DND-41 (cell line): ENCODE results near the gene C17orf107.
"Not testable (repeated sequence)": the region's sequence is repeated elsewhere in the genome, so short reads cannot be mapped to it uniquely, and the experiment has no call there.

Experiments
- ATAC-seq: fragments of 200-7000 bp; cut with Tn5 transposase; 3 replicates; pipeline ENCODE4 v1.9.1; 2021; ENCODE audit warnings: low read depth; ENCODE audit not compliant: insufficient read depth
- DNase-seq: peaks from one replicate; pipeline ENCODE4 v3.0.0-alpha.2; 2020
- H2AFZ ChIP-seq: 2 replicates; pipeline ENCODE4 v1.6.0; 2012; ENCODE audit warnings: low read depth, low read length
- H3K27ac ChIP-seq: 2 replicates; pipeline ENCODE4 v1.5.1; 2012; ENCODE audit warnings: low read length, inconsistent platforms
- H3K27me3 ChIP-seq: fragments of 200-600 bp; sonication (generic); 2 replicates; pipeline ENCODE4 v1.6.0; 2012; ENCODE audit warnings: low read length, mild to moderate bottlenecking, inconsistent platforms; ENCODE audit not compliant: insufficient read depth, poor library complexity
- H3K36me3 ChIP-seq: 2 replicates; pipeline ENCODE4 v1.5.1; 2012; ENCODE audit warnings: low read length, inconsistent platforms; ENCODE audit not compliant: insufficient read depth
- H3K4me1 ChIP-seq: 2 replicates; pipeline ENCODE4 v1.5.1; 2012; ENCODE audit warnings: mild to moderate bottlenecking, low read length; ENCODE audit not compliant: insufficient read depth
- H3K4me2 ChIP-seq: 2 replicates; pipeline ENCODE4 v1.6.0; 2012; ENCODE audit warnings: mild to moderate bottlenecking, moderate library complexity, low read length, inconsistent platforms; ENCODE audit not compliant: insufficient read depth
- H3K4me3 ChIP-seq, 2 experiments: fragments of 200-600 bp in 1 of 2; shearing (Covaris generic) in 1 of 2; 2 replicates each; pipeline ENCODE4 v1.5.1; 2012 to 2016; ENCODE audit warnings: inconsistent platforms in 2 of 2, low read length in 2 of 2, mild to moderate bottlenecking in 2 of 2, low read depth in 1 of 2, moderate library complexity in 1 of 2
- H3K79me2 ChIP-seq: 2 replicates; pipeline ENCODE4 v1.6.0; 2012; ENCODE audit warnings: low read length, inconsistent platforms; ENCODE audit not compliant: insufficient read depth
- H3K9ac ChIP-seq: 2 replicates; pipeline ENCODE4 v1.6.0; 2012; ENCODE audit warnings: low read depth, mild to moderate bottlenecking, inconsistent platforms, low read length, moderate library complexity
- H3K9me3 ChIP-seq: 2 replicates; pipeline ENCODE4 v1.5.1; 2012; ENCODE audit warnings: low read length, moderate library complexity, mild to moderate bottlenecking, inconsistent platforms; ENCODE audit not compliant: insufficient read depth, severe bottlenecking
- H4K20me1 ChIP-seq: 2 replicates; pipeline ENCODE4 v1.6.0; 2012; ENCODE audit warnings: low read length; ENCODE audit not compliant: insufficient read depth
- EZH2 ChIP-seq: IDR thresholded peaks from 3 replicates; pipeline ENCODE4 v1.6.1; 2012; ENCODE audit warnings: borderline replicate concordance, low read depth, mild to moderate bottlenecking, moderate library complexity, low read length, inconsistent platforms; ENCODE audit not compliant: severe bottlenecking
- TF ChIP-seq, protein P1 (sequence below): IDR thresholded peaks from 2 replicates; pipeline ENCODE4 v1.5.1; 2012; ENCODE audit warnings: borderline replicate concordance, low read length, moderate library complexity, mild to moderate bottlenecking; ENCODE audit not compliant: poor library complexity, severe bottlenecking; ENCODE audit errors: extremely low read depth

The C17orf107 gene

DNA sequence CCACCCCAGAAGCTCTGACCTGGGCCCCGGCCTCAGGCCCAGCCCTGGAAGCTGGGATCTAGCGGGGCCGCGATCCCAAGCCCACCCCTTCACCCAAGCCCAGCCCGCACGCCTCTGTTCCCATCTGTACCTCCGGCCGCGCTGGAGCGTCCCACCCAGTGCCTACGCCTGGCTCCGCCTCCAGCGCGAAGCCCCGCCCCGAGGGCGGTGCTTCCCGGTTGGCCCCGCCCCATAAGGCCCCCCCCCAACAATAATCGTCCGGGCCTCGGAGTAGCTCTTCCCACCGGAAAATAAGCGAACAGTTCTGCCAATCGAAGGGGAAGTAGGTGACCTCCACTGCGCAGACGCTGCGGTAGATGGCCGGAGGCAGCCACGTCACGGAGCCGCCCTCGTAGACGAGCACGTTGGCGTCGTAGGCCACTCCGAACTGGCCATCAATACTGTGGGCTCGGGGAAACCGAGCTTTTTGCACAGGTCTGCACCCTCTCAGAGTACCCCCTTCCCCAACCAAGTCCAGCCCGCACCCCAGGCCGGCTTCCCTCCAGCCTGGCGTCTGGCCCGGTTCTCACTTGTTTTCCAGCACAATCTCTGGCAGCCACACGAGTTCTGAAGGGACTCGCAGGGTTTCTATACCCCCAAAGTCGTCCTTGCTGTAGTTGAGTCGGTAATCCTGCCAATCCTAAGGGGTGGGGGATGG lies 2.5 kb downstream of the C17orf107 start:
- no peak overlapping the region for H3K4me2 ChIP-seq
- TF ChIP-seq EZH2, result no peak
- TF ChIP-seq, protein P1, sequence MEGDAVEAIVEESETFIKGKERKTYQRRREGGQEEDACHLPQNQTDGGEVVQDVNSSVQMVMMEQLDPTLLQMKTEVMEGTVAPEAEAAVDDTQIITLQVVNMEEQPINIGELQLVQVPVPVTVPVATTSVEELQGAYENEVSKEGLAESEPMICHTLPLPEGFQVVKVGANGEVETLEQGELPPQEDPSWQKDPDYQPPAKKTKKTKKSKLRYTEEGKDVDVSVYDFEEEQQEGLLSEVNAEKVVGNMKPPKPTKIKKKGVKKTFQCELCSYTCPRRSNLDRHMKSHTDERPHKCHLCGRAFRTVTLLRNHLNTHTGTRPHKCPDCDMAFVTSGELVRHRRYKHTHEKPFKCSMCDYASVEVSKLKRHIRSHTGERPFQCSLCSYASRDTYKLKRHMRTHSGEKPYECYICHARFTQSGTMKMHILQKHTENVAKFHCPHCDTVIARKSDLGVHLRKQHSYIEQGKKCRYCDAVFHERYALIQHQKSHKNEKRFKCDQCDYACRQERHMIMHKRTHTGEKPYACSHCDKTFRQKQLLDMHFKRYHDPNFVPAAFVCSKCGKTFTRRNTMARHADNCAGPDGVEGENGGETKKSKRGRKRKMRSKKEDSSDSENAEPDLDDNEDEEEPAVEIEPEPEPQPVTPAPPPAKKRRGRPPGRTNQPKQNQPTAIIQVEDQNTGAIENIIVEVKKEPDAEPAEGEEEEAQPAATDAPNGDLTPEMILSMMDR, result no peak
- no peak for DNase-seq
- peaks cover 3% of the 10 kb centered on the region for H4K20me1 ChIP-seq
- H3K9ac ChIP-seq, result no peak overlapping the region
- no peak overlapping the region for H3K27ac ChIP-seq
- H3K9me3 ChIP-seq, result no peaks in the 10 kb centered on the region
- H2AFZ ChIP-seq, result no peak overlapping the region
- peaks cover 6% of the 10 kb centered on the region for H3K36me3 ChIP-seq
- no peak overlapping the region for H3K4me3 ChIP-seq
- no peaks in the 10 kb centered on the region for H3K27me3 ChIP-seq
- ATAC-seq, result no peak
- no peaks in the 10 kb centered on the region for H3K79me2 ChIP-seq
- peaks cover 20% of the 10 kb centered on the region for H3K4me1 ChIP-seq

DNA sequence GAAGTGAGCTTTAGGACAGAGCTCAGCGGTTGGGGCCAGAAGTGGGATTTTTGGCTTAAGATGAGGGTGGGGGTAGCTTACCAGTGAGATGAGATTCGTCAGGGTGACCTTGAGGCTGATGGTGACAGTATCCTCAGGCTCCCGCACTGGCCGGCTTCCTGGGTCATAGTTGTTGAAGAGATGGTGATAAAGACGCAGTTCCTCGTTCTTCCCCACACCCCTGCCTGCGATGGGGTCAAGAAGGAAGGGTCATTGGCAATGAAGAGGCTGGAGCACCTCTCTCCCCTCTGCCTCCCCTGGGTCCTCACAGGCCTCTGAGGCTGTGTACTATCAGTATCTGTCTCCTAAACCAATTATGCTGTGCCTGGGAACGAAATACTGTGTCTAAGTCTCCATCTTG lies 3.2 kb downstream of the C17orf107 start:
- Histone ChIP-seq H3K36me3 (no peaks in the 10 kb centered on the region), H3K4me1 (peaks cover 20% of the 10 kb centered on the region), H3K4me3 (no peak overlapping the region), H3K4me2 (no peak overlapping the region), H2AFZ (no peak overlapping the region), H3K27me3 (no peaks in the 10 kb centered on the region), H3K9me3 (no peaks in the 10 kb centered on the region), H4K20me1 (no peaks in the 10 kb centered on the region; the same call in 1 of the 2 replicates), H3K9ac (no peak overlapping the region), H3K27ac (no peak overlapping the region), H3K79me2 (no peaks in the 10 kb centered on the region)
- ATAC-seq, result no peak
- no peak for DNase-seq
- TF ChIP-seq, protein P1, result no peak
- no peak for TF ChIP-seq EZH2

DNA sequence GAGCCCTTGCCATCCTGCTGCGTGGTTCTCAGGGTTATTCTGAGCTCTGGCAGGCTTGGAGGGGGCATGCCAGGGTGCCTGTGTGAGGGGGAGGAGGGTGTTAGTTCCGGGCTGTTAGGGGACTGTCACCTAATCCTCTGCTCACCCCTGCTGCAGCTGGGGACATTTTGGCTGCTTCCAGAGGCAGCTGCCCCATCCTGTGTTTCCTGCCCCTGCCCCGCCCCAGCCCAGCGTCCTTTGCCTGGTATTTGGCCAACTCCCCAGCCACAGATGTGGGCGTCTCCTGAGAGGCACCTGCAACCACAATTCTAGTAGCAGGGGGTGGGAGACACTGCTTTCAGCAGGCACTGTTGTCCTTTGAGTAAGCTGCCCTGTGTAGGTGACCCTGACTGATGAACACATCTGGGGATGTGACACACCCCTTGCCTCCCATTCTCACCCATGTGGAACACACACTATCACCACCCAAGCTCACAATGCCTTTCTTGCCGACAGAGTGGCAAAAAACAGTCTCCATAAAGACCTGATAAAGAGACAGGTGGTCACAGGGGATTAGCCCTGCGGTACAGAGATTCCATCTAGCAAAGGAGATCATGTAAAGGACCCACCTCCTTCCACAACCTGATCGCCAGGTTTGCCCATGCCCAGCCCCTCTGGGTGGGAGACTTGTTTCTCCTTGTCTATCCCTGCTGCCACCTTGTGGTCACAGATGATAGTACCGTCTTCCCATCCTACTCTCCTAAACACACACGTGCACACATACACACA lies 3.9 kb downstream of the C17orf107 start, which contains the start of gene CHRNE:
CHRNE (minus strand) TSS at position 48 of the 768 bp plus-strand sequence; CDS start at position 13, 35 bp downstream.
- ATAC-seq, result peak; percentile 83

DNA sequence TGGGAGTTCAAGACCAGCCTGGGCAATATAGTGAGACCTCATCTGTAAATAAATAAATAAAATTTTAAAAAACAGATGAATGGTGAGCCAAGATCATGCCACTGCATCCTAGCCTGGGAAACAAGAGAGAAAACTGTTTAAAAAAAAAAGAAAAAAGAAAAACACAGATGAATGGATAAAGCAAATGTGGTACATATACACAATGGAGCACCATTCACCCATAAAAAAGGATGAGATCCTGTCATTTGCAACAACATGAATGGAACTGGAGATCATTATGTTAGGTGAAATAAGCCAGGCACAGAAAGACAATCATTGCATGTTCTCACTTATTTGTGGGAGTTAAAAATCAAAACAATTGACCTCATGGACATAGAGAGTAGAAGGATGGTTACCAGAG lies 7.3 kb downstream of the C17orf107 start:
- H3K4me1 ChIP-seq, result peaks cover 20% of the 10 kb centered on the region
- not testable (repeated sequence) for H3K27ac ChIP-seq, ATAC-seq, H2AFZ ChIP-seq, H3K4me3 ChIP-seq, H4K20me1 ChIP-seq, H3K9me3 ChIP-seq, DNase-seq, H3K79me2 ChIP-seq, H3K36me3 ChIP-seq, H3K9ac ChIP-seq, H3K4me2 ChIP-seq, H3K27me3 ChIP-seq

More for the DNA sequence above, 3.9 kb downstream of the C17orf107 start, which contains the start of gene CHRNE:
- H3K27me3 ChIP-seq, result no peaks in the 10 kb centered on the region
- H3K36me3 ChIP-seq, result no peaks in the 10 kb centered on the region
- no peak within 1 kb of the TSS for H3K9ac ChIP-seq
- peak within 1 kb of the TSS; percentile 40 for H3K27ac ChIP-seq
- peaks cover 20% of the 10 kb centered on the region for H3K4me1 ChIP-seq
- no peaks in the 10 kb centered on the region for H3K9me3 ChIP-seq
- peak within 1 kb of the TSS; percentile 46 for H3K4me2 ChIP-seq
- H3K79me2 ChIP-seq, result no peaks in the 10 kb centered on the region
- H3K4me3 ChIP-seq, result no peak within 1 kb of the TSS
- H4K20me1 ChIP-seq, result no peaks in the 10 kb centered on the region; the same call in 1 of the 2 replicates
- peak; percentile 82 for DNase-seq
- TF ChIP-seq, protein P1, result peak; percentile 89
- no peak for TF ChIP-seq EZH2
- peak within 1 kb of the TSS; percentile 51 for H2AFZ ChIP-seq
